Measurements from ENCODE around the gene PRR30.

DNA sequence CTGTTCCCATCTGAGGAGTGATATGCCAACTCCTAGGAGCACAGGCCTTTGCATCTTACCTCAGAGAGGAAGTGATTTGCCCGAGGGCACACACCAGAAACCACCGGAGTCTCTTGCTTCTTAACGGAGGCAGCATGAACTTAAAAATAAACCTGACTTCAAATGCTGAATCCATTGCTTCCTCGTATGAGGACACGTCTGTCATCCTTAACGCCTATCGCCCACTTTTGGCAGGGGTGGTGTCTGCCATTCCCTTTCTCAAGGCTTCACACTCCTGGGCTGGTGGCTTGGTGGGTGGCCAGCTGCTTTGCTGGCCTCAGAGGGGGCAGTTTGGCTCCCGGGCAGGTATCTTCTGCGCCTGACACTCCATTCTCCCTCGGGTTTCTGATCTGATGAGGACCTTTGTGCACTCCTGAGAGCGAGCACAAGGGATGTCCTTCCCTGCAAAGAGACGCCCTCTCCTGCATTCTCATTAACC lies 3.7 kb downstream of the PRR30 start:
- TF ChIP-seq, protein P1, sequence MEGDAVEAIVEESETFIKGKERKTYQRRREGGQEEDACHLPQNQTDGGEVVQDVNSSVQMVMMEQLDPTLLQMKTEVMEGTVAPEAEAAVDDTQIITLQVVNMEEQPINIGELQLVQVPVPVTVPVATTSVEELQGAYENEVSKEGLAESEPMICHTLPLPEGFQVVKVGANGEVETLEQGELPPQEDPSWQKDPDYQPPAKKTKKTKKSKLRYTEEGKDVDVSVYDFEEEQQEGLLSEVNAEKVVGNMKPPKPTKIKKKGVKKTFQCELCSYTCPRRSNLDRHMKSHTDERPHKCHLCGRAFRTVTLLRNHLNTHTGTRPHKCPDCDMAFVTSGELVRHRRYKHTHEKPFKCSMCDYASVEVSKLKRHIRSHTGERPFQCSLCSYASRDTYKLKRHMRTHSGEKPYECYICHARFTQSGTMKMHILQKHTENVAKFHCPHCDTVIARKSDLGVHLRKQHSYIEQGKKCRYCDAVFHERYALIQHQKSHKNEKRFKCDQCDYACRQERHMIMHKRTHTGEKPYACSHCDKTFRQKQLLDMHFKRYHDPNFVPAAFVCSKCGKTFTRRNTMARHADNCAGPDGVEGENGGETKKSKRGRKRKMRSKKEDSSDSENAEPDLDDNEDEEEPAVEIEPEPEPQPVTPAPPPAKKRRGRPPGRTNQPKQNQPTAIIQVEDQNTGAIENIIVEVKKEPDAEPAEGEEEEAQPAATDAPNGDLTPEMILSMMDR (IDR thresholded peaks at IDR 0.05), result no peak
- no peak for TF ChIP-seq POLR2AphosphoS5 (IDR thresholded peaks at IDR 0.05)
